ENCODE data around the gene HORMAD2. TPM values are rescaled to one million over a fixed set of nuclear protein-coding genes. Genes with fewer than 3 reads are reported as not detected.

HORMAD2 gene
- total RNA-seq, 1 experiment from 2014 or later, result not detected

DNA sequence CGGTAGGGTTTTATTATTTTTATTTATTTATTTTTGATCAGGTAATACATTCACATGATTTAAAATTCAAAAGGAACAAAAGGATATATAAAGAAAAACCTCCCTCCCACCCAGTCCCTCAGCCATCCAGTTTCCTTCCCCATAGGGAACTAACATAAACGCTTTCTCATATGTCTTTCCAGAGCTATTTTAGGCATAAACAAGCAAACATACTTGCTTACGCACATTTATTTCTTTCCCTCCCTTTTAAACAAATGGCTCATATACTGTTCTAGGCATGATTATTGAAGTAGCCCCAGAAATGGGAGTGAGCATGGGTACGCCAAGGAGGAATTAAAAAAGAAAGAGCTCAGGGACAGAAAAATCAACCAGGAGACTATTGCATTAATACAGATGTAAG lies 102.6 kb downstream of the HORMAD2 start:
- no peak for DNase-seq
- Histone ChIP-seq H3K27me3 (ENCODE audit: insufficient read depth, low read depth) (no peaks in the 10 kb centered on the region), H3K4me3 (no peak overlapping the region), H3K4me1 (replicated peaks; ENCODE audit: insufficient read depth) (no peaks in the 10 kb centered on the region), H3K9me3 (ENCODE audit: insufficient read depth, low read depth) (no peaks in the 10 kb centered on the region), H3F3A (ENCODE audit: insufficient read depth, low read depth) (no peaks in the 10 kb centered on the region; the same call in 1 of the 2 replicates), H3K4me2 (no peak overlapping the region), H3K9me2 (ENCODE audit: insufficient read depth) (no peaks in the 10 kb centered on the region), H3K27ac (no peak overlapping the region), H3K79me2 (ENCODE audit: low read depth) (no peaks in the 10 kb centered on the region), H3K36me3 (ENCODE audit: low read depth) (no peaks in the 10 kb centered on the region), H2AFZ (no peak overlapping the region), H4K20me1 (ENCODE audit: insufficient read depth) (no peaks in the 10 kb centered on the region)
- no TSS peak for BruUV-seq (replicated peaks)
- ChIA-PET POLR2A (ENCODE audit: unreplicated experiment) (no interaction called here), CTCF (no interaction called here)
- intact Hi-C loops (cut with micrococcal nuclease; ENCODE audit: unreplicated experiment), result no loop called here
- TF ChIP-seq EZH2 (IDR thresholded peaks at IDR 0.05; ENCODE audit: low read depth), result no peak
- TF ChIP-seq, protein P1, sequence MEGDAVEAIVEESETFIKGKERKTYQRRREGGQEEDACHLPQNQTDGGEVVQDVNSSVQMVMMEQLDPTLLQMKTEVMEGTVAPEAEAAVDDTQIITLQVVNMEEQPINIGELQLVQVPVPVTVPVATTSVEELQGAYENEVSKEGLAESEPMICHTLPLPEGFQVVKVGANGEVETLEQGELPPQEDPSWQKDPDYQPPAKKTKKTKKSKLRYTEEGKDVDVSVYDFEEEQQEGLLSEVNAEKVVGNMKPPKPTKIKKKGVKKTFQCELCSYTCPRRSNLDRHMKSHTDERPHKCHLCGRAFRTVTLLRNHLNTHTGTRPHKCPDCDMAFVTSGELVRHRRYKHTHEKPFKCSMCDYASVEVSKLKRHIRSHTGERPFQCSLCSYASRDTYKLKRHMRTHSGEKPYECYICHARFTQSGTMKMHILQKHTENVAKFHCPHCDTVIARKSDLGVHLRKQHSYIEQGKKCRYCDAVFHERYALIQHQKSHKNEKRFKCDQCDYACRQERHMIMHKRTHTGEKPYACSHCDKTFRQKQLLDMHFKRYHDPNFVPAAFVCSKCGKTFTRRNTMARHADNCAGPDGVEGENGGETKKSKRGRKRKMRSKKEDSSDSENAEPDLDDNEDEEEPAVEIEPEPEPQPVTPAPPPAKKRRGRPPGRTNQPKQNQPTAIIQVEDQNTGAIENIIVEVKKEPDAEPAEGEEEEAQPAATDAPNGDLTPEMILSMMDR (conservative IDR thresholded peaks at IDR 0.05), result no peak

- H3K79me2 ChIP-seq (ENCODE audit: low read depth), result no peaks in the 10 kb centered on the region
- no peaks in the 10 kb centered on the region for H3K36me3 ChIP-seq (ENCODE audit: low read depth)
- no TSS peak for BruUV-seq (replicated peaks)
- H3K9me3 ChIP-seq (ENCODE audit: insufficient read depth, low read depth), result no peaks in the 10 kb centered on the region
- no peaks in the 10 kb centered on the region for H4K20me1 ChIP-seq (ENCODE audit: insufficient read depth)
- no peak overlapping the region for H3K4me2 ChIP-seq
- no peaks in the 10 kb centered on the region for H3K27me3 ChIP-seq (ENCODE audit: insufficient read depth, low read depth)
- CTCF ChIA-PET, result no interaction called here
- POLR2A ChIA-PET (ENCODE audit: unreplicated experiment), result no interaction called here
- H3K4me3 ChIP-seq, result no peak overlapping the region
- H3K27ac ChIP-seq, result no peak overlapping the region
- H3K9me2 ChIP-seq (ENCODE audit: insufficient read depth), result no peaks in the 10 kb centered on the region
- H3K4me1 ChIP-seq (replicated peaks; ENCODE audit: insufficient read depth), result peaks cover 4% of the 10 kb centered on the region; the same call in 1 of the 2 replicates
- intact Hi-C loops (cut with micrococcal nuclease; ENCODE audit: unreplicated experiment), result no loop called here
- no peaks in the 10 kb centered on the region; the same call in 1 of the 2 replicates for H3F3A ChIP-seq (ENCODE audit: insufficient read depth, low read depth)
- no peak overlapping the region for H2AFZ ChIP-seq
- DNase-seq, result no peak
- TF ChIP-seq, protein P1 (conservative IDR thresholded peaks at IDR 0.05), result no peak
- TF ChIP-seq EZH2 (IDR thresholded peaks at IDR 0.05; ENCODE audit: low read depth), result no peak
Measured at GRCh38 chr22:30183271-30183670, 103.0 kb downstream of the HORMAD2 start.

DNA sequence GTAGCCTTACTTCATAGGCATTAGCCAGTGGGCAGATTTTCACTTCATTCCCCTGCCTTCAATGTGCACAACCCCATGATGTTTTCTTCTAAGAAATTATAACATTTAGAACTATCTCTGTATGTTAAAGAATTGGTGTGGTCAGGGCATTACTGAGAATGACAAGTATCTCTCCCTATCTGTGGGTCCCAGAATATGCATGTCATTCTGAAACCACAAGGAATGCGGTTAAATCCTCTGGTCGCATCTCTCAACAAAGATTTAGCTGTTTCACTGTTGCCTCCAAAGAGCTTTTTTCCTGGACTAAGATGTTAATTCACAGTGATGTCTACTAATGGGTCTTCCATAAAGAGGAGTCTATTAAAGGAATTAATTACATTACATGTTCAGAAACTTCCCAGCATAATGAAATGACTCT lies 103.6 kb downstream of the HORMAD2 start:
- intact Hi-C loops (cut with micrococcal nuclease; ENCODE audit: unreplicated experiment), result no loop called here
- Histone ChIP-seq H2AFZ (no peak overlapping the region), H3K9me2 (ENCODE audit: insufficient read depth) (peaks cover 5% of the 10 kb centered on the region; the same call in 1 of the 2 replicates), H3K9me3 (ENCODE audit: insufficient read depth, low read depth) (no peaks in the 10 kb centered on the region), H3K4me3 (no peak overlapping the region), H3K27ac (no peak overlapping the region), H4K20me1 (ENCODE audit: insufficient read depth) (no peaks in the 10 kb centered on the region), H3K36me3 (ENCODE audit: low read depth) (no peaks in the 10 kb centered on the region), H3K4me2 (no peak overlapping the region), H3K27me3 (ENCODE audit: insufficient read depth, low read depth) (no peaks in the 10 kb centered on the region), H3F3A (ENCODE audit: insufficient read depth, low read depth) (no peaks in the 10 kb centered on the region; the same call in 1 of the 2 replicates), H3K4me1 (replicated peaks; ENCODE audit: insufficient read depth) (peaks cover 7% of the 10 kb centered on the region; the same call in 1 of the 2 replicates), H3K79me2 (ENCODE audit: low read depth) (no peaks in the 10 kb centered on the region)
- POLR2A ChIA-PET (ENCODE audit: unreplicated experiment), result no interaction called here
- DNase-seq, result no peak
- BruUV-seq (replicated peaks), result no TSS peak
- CTCF ChIA-PET, result no interaction called here
- no peak for TF ChIP-seq EZH2 (IDR thresholded peaks at IDR 0.05; ENCODE audit: low read depth)
- TF ChIP-seq, protein P1 (conservative IDR thresholded peaks at IDR 0.05), result no peak
